Measurements from ENCODE around the gene CDC45. TPM values are rescaled to one million over a fixed set of nuclear protein-coding genes. Genes with fewer than 3 reads are reported as not detected.

Gene CDC45
- total and polyA plus RNA-seq, 2 of the 13 experiments (the other 11 are each of a cell fraction or from before 2014, with no cell fraction given) = 14.4 to 36.3 TPM

- DNase-seq (ENCODE audit: low spot score) (no peak), ATAC-seq (no peak), FAIRE-seq (no peak)
- Histone ChIP-seq H3K9ac (ENCODE audit: insufficient read depth, low read depth, low read length) (no peak overlapping the region), H3K4me3 (replicated peaks in 1 of 3; ENCODE audit: insufficient read depth in 1 of 3, low read depth in 2 of 3, low read length in 3 of 3) (no peak overlapping the region), H3K27ac (ENCODE audit: extremely low read length, insufficient read depth, low read length) (no peak overlapping the region), H3K4me1 (ENCODE audit: insufficient read depth, low read length) (no peaks in the 10 kb centered on the region), H3K4me2 (ENCODE audit: low read depth, low read length) (no peak overlapping the region), H3K79me2 (ENCODE audit: insufficient read depth, low read length) (no peaks in the 10 kb centered on the region), H2AFZ (ENCODE audit: low read length) (no peak overlapping the region), H3K27me3 (ENCODE audit: control insufficient read depth in 1 of 2, insufficient read depth in 2 of 2, low read length in 2 of 2) (peaks cover 3 to 25% of the 10 kb centered on the region in 2 experiments; a peak in 4 of 5 replicates), H3K9me3 (ENCODE audit: low read length) (no peaks in the 10 kb centered on the region), H3K36me3 (replicated peaks in 1 of 2; ENCODE audit: control insufficient read depth in 1 of 2, insufficient read depth in 2 of 2, low read length in 2 of 2) (no peaks in the 10 kb centered on the region), H4K20me1 (ENCODE audit: insufficient read depth, low read length) (no peaks in the 10 kb centered on the region)
- in situ Hi-C loops (cut with HindIII; ENCODE audit: extremely low pct_ligation_motif_present, low pct_unique_long_range_greater_than_20kb) (no loop called here), intact Hi-C loops (cut with micrococcal nuclease; ENCODE audit: unreplicated experiment) (no loop called here)
- 60% methylated on average over 24 of the region's 24 CpGs for WGBS (ENCODE audit: low lambda C conversion rate)
- ChIA-PET CTCF (ENCODE audit: low intra/inter-chr PET ratio, low total read pairs) (no interaction called here), POLR2A (no interaction called here)
- TF ChIP-seq ZNF749 (CRISPR knock-in tag; IDR thresholded peaks at IDR 0.05; ENCODE audit: borderline replicate concordance) (no peak), ZFP1 (CRISPR knock-in tag; IDR thresholded peaks at IDR 0.05) (no peak), ZNF567 (CRISPR knock-in tag; IDR thresholded peaks at IDR 0.05; ENCODE audit: borderline replicate concordance) (no peak), FOXA3 (CRISPR knock-in tag; IDR thresholded peaks at IDR 0.05) (no peak), ZNF572 (CRISPR knock-in tag; IDR thresholded peaks at IDR 0.05) (no peak), SMARCC2 (IDR thresholded peaks at IDR 0.05) (no peak), HCFC1 (IDR thresholded peaks at IDR 0.05; ENCODE audit: low read depth, low read length) (no peak), SMAD1 (CRISPR knock-in tag; IDR thresholded peaks at IDR 0.05; ENCODE audit: borderline replicate concordance, low read depth) (no peak), GATA4 (IDR thresholded peaks at IDR 0.05; ENCODE audit: borderline replicate concordance, low read depth) (no peak), ZNF619 (CRISPR knock-in tag; IDR thresholded peaks at IDR 0.05) (no peak), HNRNPH1 (optimal IDR thresholded peaks at IDR 0.05; ENCODE audit: low read depth, low read length) (no peak), MAF1 (CRISPR knock-in tag; IDR thresholded peaks at IDR 0.05; ENCODE audit: borderline replicate concordance) (no peak), DPF2 (CRISPR knock-in tag; IDR thresholded peaks at IDR 0.05; ENCODE audit: borderline replicate concordance, low read depth) (no peak), ZNF124 (CRISPR knock-in tag; IDR thresholded peaks at IDR 0.05) (no peak)
- TF ChIP-seq, protein P1, sequence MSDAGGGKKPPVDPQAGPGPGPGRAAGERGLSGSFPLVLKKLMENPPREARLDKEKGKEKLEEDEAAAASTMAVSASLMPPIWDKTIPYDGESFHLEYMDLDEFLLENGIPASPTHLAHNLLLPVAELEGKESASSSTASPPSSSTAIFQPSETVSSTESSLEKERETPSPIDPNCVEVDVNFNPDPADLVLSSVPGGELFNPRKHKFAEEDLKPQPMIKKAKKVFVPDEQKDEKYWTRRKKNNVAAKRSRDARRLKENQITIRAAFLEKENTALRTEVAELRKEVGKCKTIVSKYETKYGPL (CRISPR knock-in tag; IDR thresholded peaks at IDR 0.05) = no peak
- TF ChIP-seq, protein P2, sequence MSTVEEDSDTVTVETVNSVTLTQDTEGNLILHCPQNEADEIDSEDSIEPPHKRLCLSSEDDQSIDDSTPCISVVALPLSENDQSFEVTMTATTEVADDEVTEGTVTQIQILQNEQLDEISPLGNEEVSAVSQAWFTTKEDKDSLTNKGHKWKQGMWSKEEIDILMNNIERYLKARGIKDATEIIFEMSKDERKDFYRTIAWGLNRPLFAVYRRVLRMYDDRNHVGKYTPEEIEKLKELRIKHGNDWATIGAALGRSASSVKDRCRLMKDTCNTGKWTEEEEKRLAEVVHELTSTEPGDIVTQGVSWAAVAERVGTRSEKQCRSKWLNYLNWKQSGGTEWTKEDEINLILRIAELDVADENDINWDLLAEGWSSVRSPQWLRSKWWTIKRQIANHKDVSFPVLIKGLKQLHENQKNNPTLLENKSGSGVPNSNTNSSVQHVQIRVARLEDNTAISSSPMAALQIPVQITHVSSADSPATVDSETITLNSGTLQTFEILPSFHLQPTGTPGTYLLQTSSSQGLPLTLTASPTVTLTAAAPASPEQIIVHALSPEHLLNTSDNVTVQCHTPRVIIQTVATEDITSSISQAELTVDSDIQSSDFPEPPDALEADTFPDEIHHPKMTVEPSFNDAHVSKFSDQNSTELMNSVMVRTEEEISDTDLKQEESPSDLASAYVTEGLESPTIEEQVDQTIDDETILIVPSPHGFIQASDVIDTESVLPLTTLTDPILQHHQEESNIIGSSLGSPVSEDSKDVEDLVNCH (CRISPR knock-in tag; IDR thresholded peaks at IDR 0.05) = no peak
- TF ChIP-seq, protein P3, sequence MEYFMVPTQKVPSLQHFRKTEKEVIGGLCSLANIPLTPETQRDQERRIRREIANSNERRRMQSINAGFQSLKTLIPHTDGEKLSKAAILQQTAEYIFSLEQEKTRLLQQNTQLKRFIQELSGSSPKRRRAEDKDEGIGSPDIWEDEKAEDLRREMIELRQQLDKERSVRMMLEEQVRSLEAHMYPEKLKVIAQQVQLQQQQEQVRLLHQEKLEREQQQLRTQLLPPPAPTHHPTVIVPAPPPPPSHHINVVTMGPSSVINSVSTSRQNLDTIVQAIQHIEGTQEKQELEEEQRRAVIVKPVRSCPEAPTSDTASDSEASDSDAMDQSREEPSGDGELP (IDR thresholded peaks at IDR 0.05; ENCODE audit: borderline replicate concordance, low read depth) = no peak
- BruUV-seq (replicated peaks) = no TSS peak
Measured at GRCh38 chr22:19567157-19568009, 87.7 kb downstream of the CDC45 start.

Measured in HepG2 (cell line).